ENCODE measurements around the gene PAPLN. TPM values are rescaled to one million over a fixed set of nuclear protein-coding genes. Genes with fewer than 3 reads are reported as not detected.
"Not testable (repeated sequence)": the region's sequence is repeated elsewhere in the genome, so short reads cannot be mapped to it uniquely, and the experiment has no call there.

The PAPLN gene
- total RNA-seq, 4 donors from 2014 or later = 15.4 to 82.6 (median 34.1) TPM

DNA sequence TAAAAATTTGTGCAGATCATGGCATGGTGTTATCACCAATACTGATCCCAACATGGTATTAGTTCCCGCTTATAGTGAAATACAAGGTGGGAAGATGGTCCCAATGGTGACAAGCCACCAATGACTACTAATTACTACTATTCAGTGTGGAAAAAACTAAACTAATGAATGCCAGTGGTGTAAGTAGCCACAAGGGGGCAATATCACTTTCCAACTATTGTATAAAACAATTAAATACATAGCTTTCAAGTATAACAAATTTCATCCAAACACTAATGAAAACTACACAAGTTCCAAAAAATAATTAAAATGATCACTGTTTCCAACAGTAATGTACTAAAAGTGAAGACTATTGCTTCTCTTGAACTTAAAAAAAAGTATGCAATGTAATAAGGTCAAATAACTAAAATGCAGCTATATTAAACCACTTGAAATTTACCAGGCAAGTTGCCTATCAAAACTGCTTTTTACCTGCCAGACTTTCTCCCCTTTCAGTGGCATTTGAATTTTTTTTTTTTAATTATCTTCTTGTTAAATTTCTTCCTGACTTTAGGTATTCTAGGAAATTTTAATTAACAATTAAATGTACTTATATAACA, 58.0 kb downstream of the PAPLN start:
- TF ChIP-seq, protein P1, sequence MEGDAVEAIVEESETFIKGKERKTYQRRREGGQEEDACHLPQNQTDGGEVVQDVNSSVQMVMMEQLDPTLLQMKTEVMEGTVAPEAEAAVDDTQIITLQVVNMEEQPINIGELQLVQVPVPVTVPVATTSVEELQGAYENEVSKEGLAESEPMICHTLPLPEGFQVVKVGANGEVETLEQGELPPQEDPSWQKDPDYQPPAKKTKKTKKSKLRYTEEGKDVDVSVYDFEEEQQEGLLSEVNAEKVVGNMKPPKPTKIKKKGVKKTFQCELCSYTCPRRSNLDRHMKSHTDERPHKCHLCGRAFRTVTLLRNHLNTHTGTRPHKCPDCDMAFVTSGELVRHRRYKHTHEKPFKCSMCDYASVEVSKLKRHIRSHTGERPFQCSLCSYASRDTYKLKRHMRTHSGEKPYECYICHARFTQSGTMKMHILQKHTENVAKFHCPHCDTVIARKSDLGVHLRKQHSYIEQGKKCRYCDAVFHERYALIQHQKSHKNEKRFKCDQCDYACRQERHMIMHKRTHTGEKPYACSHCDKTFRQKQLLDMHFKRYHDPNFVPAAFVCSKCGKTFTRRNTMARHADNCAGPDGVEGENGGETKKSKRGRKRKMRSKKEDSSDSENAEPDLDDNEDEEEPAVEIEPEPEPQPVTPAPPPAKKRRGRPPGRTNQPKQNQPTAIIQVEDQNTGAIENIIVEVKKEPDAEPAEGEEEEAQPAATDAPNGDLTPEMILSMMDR (IDR thresholded peaks at IDR 0.05) = no peak
- ATAC-seq (ENCODE audit: low FRiP score) (peak; percentile 62), DNase-seq (ENCODE audit: low spot score) (no peak)

DNA sequence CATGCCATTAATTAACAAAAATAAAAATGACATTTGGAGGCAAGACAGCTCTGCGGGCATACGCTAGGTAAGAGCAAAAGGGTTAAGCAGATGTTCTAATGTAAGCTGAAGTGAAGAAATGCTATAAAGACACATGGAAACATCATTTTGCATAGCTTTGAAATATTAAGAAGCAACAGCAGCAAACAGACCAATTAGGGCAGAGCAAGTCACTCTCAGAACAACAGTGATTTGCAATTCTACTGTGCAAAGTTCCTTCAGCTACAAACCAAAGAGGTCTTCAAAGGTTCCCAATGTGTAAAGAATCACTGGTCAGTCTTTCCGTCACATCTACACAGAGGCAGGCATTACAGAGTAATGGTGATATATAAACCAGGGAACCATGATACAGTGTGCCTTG, 68.2 kb downstream of the PAPLN start:
- ATAC-seq (ENCODE audit: low FRiP score) = no peak
- no peak for DNase-seq (ENCODE audit: low spot score)
- TF ChIP-seq, protein P1 (IDR thresholded peaks at IDR 0.05) = no peak

DNA sequence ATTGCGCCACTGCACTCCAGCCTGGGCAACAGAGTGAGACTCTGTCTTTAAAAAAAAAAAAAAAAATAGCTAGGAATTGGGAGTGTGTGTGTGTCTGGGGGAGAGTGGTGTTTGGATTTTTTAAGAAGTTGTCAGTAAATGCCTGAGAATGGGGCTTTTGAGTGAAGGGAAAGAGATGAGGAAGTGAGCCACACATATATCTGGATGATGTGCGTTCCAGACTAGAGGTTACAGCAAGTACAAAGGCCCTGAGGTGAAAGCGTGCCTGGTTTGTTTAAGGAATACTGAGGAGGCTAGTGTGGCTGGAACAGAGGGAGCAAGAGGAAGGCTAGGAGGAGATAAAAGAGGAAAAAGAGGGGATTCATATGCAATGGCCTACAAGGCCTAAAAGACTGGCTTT, 70.0 kb downstream of the PAPLN start:
- TF ChIP-seq, protein P1 (IDR thresholded peaks at IDR 0.05) = no peak
- no peak for DNase-seq (ENCODE audit: low spot score)
- ATAC-seq (ENCODE audit: low FRiP score) = no peak

DNA sequence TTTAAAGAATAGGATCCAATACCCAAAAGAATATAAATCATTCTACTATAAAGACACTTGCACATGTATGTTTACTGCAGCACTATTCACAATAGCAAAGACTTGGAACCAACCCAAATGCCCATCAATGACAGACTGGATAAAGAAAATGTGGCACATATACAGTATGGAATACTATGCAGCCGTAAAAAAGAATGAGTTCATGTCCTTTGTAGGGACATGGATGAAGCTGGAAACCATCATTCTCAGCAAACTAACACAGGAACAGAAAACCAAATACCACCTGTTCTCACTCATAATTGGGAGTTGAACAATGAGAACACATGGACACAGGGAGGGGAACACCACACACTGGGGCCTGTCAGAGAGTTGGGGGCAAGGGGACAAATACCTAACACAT, 71.9 kb downstream of the PAPLN start:
- DNase-seq (ENCODE audit: low spot score); ATAC-seq (ENCODE audit: low FRiP score): not testable (repeated sequence)

DNA sequence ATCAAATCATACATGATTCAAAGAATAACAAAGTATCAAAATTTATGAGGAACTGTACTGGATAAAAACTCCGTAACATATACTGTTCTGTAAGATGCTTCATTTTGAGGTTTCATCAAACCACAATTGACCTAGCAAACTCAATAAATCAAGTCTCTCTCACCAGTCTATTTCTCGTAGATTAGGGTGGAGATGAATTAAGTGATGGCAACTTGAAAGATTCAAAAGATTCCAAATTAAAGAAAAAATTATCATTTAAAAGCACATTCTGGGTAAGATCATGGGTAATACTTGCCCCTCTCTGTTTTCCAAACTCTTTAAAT, 74.4 kb downstream of the PAPLN start:
- ATAC-seq (ENCODE audit: low FRiP score) (no peak), DNase-seq (ENCODE audit: low spot score) (no peak)
- TF ChIP-seq, protein P1 (IDR thresholded peaks at IDR 0.05) = no peak

DNA sequence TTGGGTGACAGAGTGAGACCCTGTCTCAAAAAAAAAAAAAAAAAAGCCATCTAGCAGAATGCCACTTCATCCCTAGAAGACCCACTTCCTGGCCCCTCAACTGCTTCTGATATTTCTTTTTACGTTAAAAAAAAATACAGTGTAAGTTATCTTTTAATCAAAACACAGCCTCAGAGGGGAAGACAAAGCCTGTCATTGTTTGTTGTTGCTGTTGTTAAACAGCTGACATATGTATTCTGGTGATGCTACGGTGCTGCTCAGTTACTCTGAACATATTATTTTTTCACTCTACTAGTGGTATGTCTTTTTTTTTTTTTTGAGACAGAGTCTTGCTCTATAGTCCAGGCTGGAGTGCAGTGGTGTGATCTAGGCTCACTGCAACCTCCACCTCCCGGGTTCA, 75.4 kb downstream of the PAPLN start:
- no peak for ATAC-seq (ENCODE audit: low FRiP score)
- TF ChIP-seq, protein P1 (IDR thresholded peaks at IDR 0.05) = no peak
- DNase-seq (ENCODE audit: low spot score) = no peak

DNA sequence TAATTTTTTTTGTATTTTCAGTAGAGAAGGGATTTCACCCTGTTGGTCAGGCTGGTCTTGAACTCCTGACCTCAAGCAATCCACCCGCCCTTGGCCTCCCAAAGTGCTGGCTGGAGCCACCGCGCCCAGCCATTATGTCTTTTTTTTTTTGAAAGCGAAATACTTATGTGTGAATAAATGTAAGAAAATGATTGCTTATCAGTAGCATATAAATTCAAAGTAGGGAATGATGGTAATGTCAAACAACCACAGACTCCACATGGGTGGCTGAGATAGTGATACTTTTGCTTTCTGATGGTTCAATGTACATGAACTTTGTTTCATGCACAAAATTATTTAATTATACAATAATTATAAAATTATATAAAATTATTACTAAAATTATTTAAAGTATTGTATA, 75.8 kb downstream of the PAPLN start:
- ATAC-seq (ENCODE audit: low FRiP score) (no peak), DNase-seq (ENCODE audit: low spot score) (no peak)
- TF ChIP-seq, protein P1 (IDR thresholded peaks at IDR 0.05) = no peak
